SK-N-SH (cell line): ENCODE data around the gene KNTC1. TPM values are rescaled to one million over a fixed set of nuclear protein-coding genes. Genes with fewer than 3 reads are reported as not detected.

Experiments
- CTCF ChIA-PET: fragments of 300-600, 350-600 bp; formaldehyde crosslinking; extraction: SDS; loops from one replicate; lab custom pipeline; 2021; lab: Yijun Ruan, JAX
- POLR2A ChIA-PET: fragments of 350-600 bp; sonication (Branson Sonifier 250); formaldehyde crosslinking; extraction: SDS; loops from one replicate; lab custom pipeline; 2020; ENCODE audit warnings: antibody characterized with exemption, inconsistent platforms; lab: Yijun Ruan, JAX
- DNase-seq: peaks from one replicate; pipeline ENCODE4 v3.0.0; 2012
- H2AFZ ChIP-seq: fragments of 200-600 bp; sonication (generic); 2 replicates; pipeline ENCODE4 v1.8.1; 2016; ENCODE audit warnings: antibody characterized with exemption, mild to moderate bottlenecking, low read depth
- H3F3A ChIP-seq: fragments of 200-600 bp; sonication (generic); replicated peaks from 2 replicates; pipeline ENCODE3; 2016; ENCODE audit warnings: antibody characterized with exemption, mild to moderate bottlenecking; ENCODE audit not compliant: insufficient read depth
- H3K27ac ChIP-seq, 2 experiments: fragments of 200-500 bp in 1 of 2; fragments of 200-600 bp in 1 of 2; sonication (Bioruptor generic) in 1 of 2; sonication (generic), shearing (Covaris generic) in 1 of 2; 2 replicates each; pipeline versions ENCODE4 v1.5.1 to v1.6.1; 2014 to 2016; ENCODE audit warnings: low read depth in 2 of 2, inconsistent platforms in 1 of 2, low read length in 1 of 2, mild to moderate bottlenecking in 1 of 2, mixed read lengths in 1 of 2
- H3K27me3 ChIP-seq: fragments of 200-600 bp; sonication (generic), shearing (Covaris generic); 2 replicates; pipeline ENCODE4 v1.6.1; 2016; ENCODE audit warnings: mixed run types; ENCODE audit not compliant: insufficient read depth
- H3K36me3 ChIP-seq, 2 experiments: fragments of 200-500 bp in 1 of 2; fragments of 200-600 bp in 1 of 2; sonication (Bioruptor generic) in 1 of 2; sonication (generic) in 1 of 2; replicated peaks in 1 of 2; 2 replicates each; pipeline versions ENCODE3 to v1.5.1; 2014 to 2016; ENCODE audit warnings: low read length in 1 of 2, mild to moderate bottlenecking in 1 of 2; ENCODE audit not compliant: insufficient read depth in 2 of 2, control insufficient read depth in 1 of 2
- H3K4me1 ChIP-seq, 2 experiments: fragments of 200-500 bp in 1 of 2; fragments of 200-600 bp in 1 of 2; sonication (Bioruptor generic) in 1 of 2; sonication (generic), shearing (Covaris generic) in 1 of 2; 2 replicates each; pipeline versions ENCODE4 v1.5.1 to v1.6.1; 2014 to 2016; ENCODE audit warnings: low read depth in 1 of 2, low read length in 1 of 2, mixed run types in 1 of 2; ENCODE audit not compliant: insufficient read depth in 2 of 2, control insufficient read depth in 1 of 2
- H3K4me2 ChIP-seq: fragments of 200-600 bp; sonication (generic), shearing (Covaris generic); 2 replicates; pipeline ENCODE4 v1.6.1; 2017; ENCODE audit warnings: mixed run types
- H3K4me3 ChIP-seq, 2 experiments: fragments of 200-500 bp in 1 of 2; fragments of 200-600 bp in 1 of 2; sonication (Bioruptor generic) in 1 of 2; sonication (generic), shearing (Covaris generic) in 1 of 2; 2 replicates each; pipeline versions ENCODE4 v1.5.1 to v1.8.1; 2014 to 2016; ENCODE audit warnings: low read depth in 2 of 2, inconsistent platforms in 1 of 2, low read length in 1 of 2, mild to moderate bottlenecking in 1 of 2, mixed read lengths in 1 of 2, moderate library complexity in 1 of 2
- H3K79me2 ChIP-seq: fragments of 200-600 bp; sonication (generic); 2 replicates; pipeline ENCODE4 v1.8.1; 2017; ENCODE audit warnings: mild to moderate bottlenecking; ENCODE audit not compliant: insufficient read depth
- H3K9ac ChIP-seq: fragments of 200-600 bp; sonication (generic); 2 replicates; pipeline ENCODE4 v1.6.1; 2017; ENCODE audit warnings: mixed run types
- H3K9me2 ChIP-seq: fragments of 200-600 bp; sonication (generic); 2 replicates; pipeline ENCODE4 v1.6.1; 2017; ENCODE audit warnings: mixed run types
- H3K9me3 ChIP-seq: fragments of 200-600 bp; sonication (generic); 2 replicates; pipeline ENCODE4 v1.6.1; 2017; ENCODE audit warnings: mixed run types, mild to moderate bottlenecking, moderate library complexity
- H4K20me1 ChIP-seq: fragments of 200-600 bp; sonication (generic); 2 replicates; pipeline ENCODE4 v1.6.1; 2017; ENCODE audit warnings: mild to moderate bottlenecking, mixed run types; ENCODE audit not compliant: insufficient read depth
- CHD2 ChIP-seq: fragments of 150-350 bp; IDR thresholded peaks from 2 replicates; pipeline ENCODE4 v1.6.1; 2018; ENCODE audit warnings: low read length; ENCODE audit not compliant: partially characterized antibody
- CTCF ChIP-seq: fragments of 200-600 bp; sonication (generic); IDR thresholded peaks from 2 replicates; pipeline ENCODE4 v1.6.1; 2017; ENCODE audit warnings: antibody characterized with exemption, mild to moderate bottlenecking, moderate library complexity
- EP300 ChIP-seq, 2 experiments: IDR thresholded peaks; 2 replicates each; pipeline versions ENCODE4 v1.4.0 to v1.6.1; 2012; ENCODE audit warnings: borderline replicate concordance in 1 of 2, low read depth in 1 of 2, low read length in 1 of 2
- FOSL2 ChIP-seq: IDR thresholded peaks from 2 replicates; pipeline ENCODE4 v1.4.0; 2012; ENCODE audit warnings: low read depth, mild to moderate bottlenecking, moderate library complexity, borderline replicate concordance
- GABPA ChIP-seq: IDR thresholded peaks from 2 replicates; pipeline ENCODE4 v1.4.0; 2012; ENCODE audit warnings: low read depth, mild to moderate bottlenecking
- MAX ChIP-seq: IDR thresholded peaks from 2 replicates; pipeline ENCODE4 v1.4.0; 2012; ENCODE audit warnings: low read depth
- MEF2A ChIP-seq: IDR thresholded peaks from 2 replicates; pipeline ENCODE4 v1.4.0; 2012; ENCODE audit warnings: low read depth, borderline replicate concordance
- MXI1 ChIP-seq: IDR thresholded peaks from 2 replicates; pipeline ENCODE4 v1.6.1; 2012; ENCODE audit warnings: mild to moderate bottlenecking, low read depth, low read length, improper control_type of control experiment
- NFIC ChIP-seq: IDR thresholded peaks from 2 replicates; pipeline ENCODE4 v1.4.0; 2012; ENCODE audit warnings: borderline replicate concordance
- NRF1 ChIP-seq: IDR thresholded peaks from 2 replicates; pipeline ENCODE4 v1.6.1; 2012; ENCODE audit warnings: low read depth, mild to moderate bottlenecking, low read length
- PBX3 ChIP-seq: IDR thresholded peaks from 2 replicates; pipeline ENCODE4; 2012
- POLR2AphosphoS5 ChIP-seq: IDR thresholded peaks from 2 replicates; pipeline ENCODE4 v1.6.1; 2012; ENCODE audit warnings: low read depth, low read length
- RCOR1 ChIP-seq: fragments of 150-350 bp; IDR thresholded peaks from 2 replicates; pipeline ENCODE4 v1.6.1; 2017; ENCODE audit warnings: antibody characterized with exemption, low read length
- REST ChIP-seq: IDR thresholded peaks from 2 replicates; pipeline ENCODE4 v1.6.1; 2012; ENCODE audit warnings: mild to moderate bottlenecking, low read depth, low read length, moderate library complexity
- RXRA ChIP-seq: IDR thresholded peaks from 2 replicates; pipeline ENCODE4 v1.4.0; 2012; ENCODE audit warnings: low read depth, mild to moderate bottlenecking, borderline replicate concordance
- SIN3A ChIP-seq: IDR thresholded peaks from 2 replicates; pipeline ENCODE4 v1.6.1; 2012; ENCODE audit warnings: low read depth, mild to moderate bottlenecking, low read length, moderate library complexity, borderline replicate concordance
- SMC3 ChIP-seq: IDR thresholded peaks from 2 replicates; pipeline ENCODE4 v1.6.1; 2012; ENCODE audit warnings: low read depth, low read length, improper control_type of control experiment
- TAF1 ChIP-seq: IDR thresholded peaks from 2 replicates; pipeline ENCODE4 v1.6.1; 2012; ENCODE audit warnings: low read depth, mild to moderate bottlenecking, low read length, moderate library complexity, borderline replicate concordance
- USF2 ChIP-seq: fragments of 150-350 bp; IDR thresholded peaks from 2 replicates; pipeline ENCODE4 v1.6.1; 2017; ENCODE audit warnings: antibody characterized with exemption, low read length, low read depth, borderline replicate concordance
- ZBTB33 ChIP-seq: IDR thresholded peaks from 2 replicates; pipeline ENCODE4 v1.4.0; 2012; ENCODE audit warnings: low read depth, borderline replicate concordance
- WGBS: methylation state at CpG from one replicate; pipeline ENCODE4 v1.1.6; 2017; ENCODE audit warnings: low lambda C conversion rate; 5-methylcytosine and 5-hydroxymethylcytosine counted together
- polyA plus RNA-seq, 3 experiments: library from polyadenylated mRNA; depleted of rRNA; stranded (reverse); fragments of >200 nt; gene quantifications; 2 replicates each; pipeline ENCODE4 v1.2.3, GENCODE V29; 2012

KNTC1 gene
- polyA plus RNA-seq, 1 of the 3 experiments (the other 2 are of a cell fraction): 13.2 TPM

- H3K9me2 ChIP-seq: no peaks in the 10 kb centered on the region
- POLR2A ChIA-PET: no interaction called here
Measured at GRCh38 chr12:122643207-122643805, 116.3 kb downstream of the KNTC1 start.

More at GRCh38 chr12:122643207-122643805, 116.3 kb downstream of the KNTC1 start:
- peaks cover 9% of the 10 kb centered on the region for H3F3A ChIP-seq
- no peak overlapping the region for H3K4me3 ChIP-seq
- WGBS: 93% methylated on average over 7 of the region's 7 CpGs
- H4K20me1 ChIP-seq: no peaks in the 10 kb centered on the region
- no peak for DNase-seq
- H3K79me2 ChIP-seq: no peaks in the 10 kb centered on the region
- no peaks in the 10 kb centered on the region for H3K9me3 ChIP-seq
- H3K27me3 ChIP-seq: no peaks in the 10 kb centered on the region
- H3K9ac ChIP-seq: no peak overlapping the region
- no peak overlapping the region for H2AFZ ChIP-seq
- TF ChIP-seq MXI1 (no peak), GABPA (no peak), FOSL2 (no peak), SIN3A (no peak), PBX3 (no peak), CHD2 (no peak), RCOR1 (no peak), NFIC (no peak), CTCF (no peak), MEF2A (no peak), SMC3 (no peak), RXRA (no peak), REST (no peak), USF2 (no peak), NRF1 (no peak), MAX (no peak), EP300 (IDR thresholded peaks at IDR 0.05; ENCODE audit: borderline replicate concordance in 1 of 2, low read depth in 1 of 2, low read length in 1 of 2) (no peak), POLR2AphosphoS5 (no peak), ZBTB33 (no peak), TAF1 (no peak)
- no peaks in the 10 kb centered on the region for H3K36me3 ChIP-seq
- H3K4me1 ChIP-seq: no peaks in the 10 kb centered on the region
- H3K4me2 ChIP-seq: no peak overlapping the region
- no peak overlapping the region for H3K27ac ChIP-seq
- CTCF ChIA-PET: no interaction called here
